SH-SY5Y (cell line): ENCODE data around the gene WDFY4.

ENCODE experiments used
- GATA2 ChIP-seq: IDR thresholded peaks from 2 replicates; pipeline ENCODE4 v1.6.1; 2011; ENCODE audit warnings: mild to moderate bottlenecking, low read depth, low read length
- GATA3 ChIP-seq: IDR thresholded peaks from 2 replicates; pipeline ENCODE4 v1.6.1; 2011; ENCODE audit warnings: low read depth, mild to moderate bottlenecking, low read length, moderate library complexity

DNA sequence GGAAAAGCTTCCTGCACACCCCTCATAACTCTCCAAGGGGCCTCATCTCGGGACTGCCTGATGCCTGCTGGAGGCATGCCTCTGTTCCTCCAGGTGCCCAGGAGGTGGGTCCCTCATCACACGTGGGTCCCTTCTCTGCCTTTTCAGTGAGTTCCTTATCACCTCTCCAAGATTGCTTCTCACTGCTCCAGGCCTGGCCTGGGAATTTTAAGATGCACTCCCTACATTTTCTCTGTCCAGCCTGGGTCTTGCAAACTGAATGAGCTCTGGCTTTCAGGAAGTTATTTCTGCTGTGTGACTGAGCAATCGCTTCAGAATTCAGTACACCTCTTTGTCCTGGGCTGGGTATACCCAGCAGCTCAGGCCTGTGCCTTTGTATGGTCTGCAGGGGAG lies 211.1 kb downstream of the WDFY4 start:
- no peak for TF ChIP-seq GATA2
- no peak for TF ChIP-seq GATA3
